IgD-negative memory B cell (primary cell): ENCODE data around the gene RPS6KA4. TPM values are rescaled to one million over a fixed set of nuclear protein-coding genes. Genes with fewer than 3 reads are reported as not detected.

Source experiments
- H3K27ac Mint-ChIP-seq, 3 donors: one replicate each; pipeline ENCODE4 v1.8.0; 2020 to 2022; ENCODE audit warnings: mild to moderate bottlenecking in 3 of 3, mixed read lengths in 3 of 3, moderate library complexity in 1 of 3
- H3K27me3 Mint-ChIP-seq: one replicate; pipeline ENCODE4 v1.8.0; 2021; ENCODE audit warnings: mixed read lengths
- H3K36me3 Mint-ChIP-seq: one replicate; pipeline ENCODE4 v1.8.0; 2020; ENCODE audit warnings: mild to moderate bottlenecking, mixed read lengths
- H3K4me1 Mint-ChIP-seq, 3 donors: one replicate each; pipeline ENCODE4 v1.8.0; 2020 to 2022; ENCODE audit warnings: mixed read lengths in 3 of 3, mild to moderate bottlenecking in 1 of 3
- H3K4me3 Mint-ChIP-seq, 4 donors: one replicate each; pipeline ENCODE4 v1.8.0; 2020 to 2022; ENCODE audit warnings: mild to moderate bottlenecking in 4 of 4, mixed read lengths in 4 of 4, moderate library complexity in 3 of 4
- H3K9me3 Mint-ChIP-seq, 3 donors: one replicate each; pipeline ENCODE4 v1.8.0; 2020 to 2021; ENCODE audit warnings: mixed read lengths in 3 of 3, mild to moderate bottlenecking in 1 of 3
- polyA plus RNA-seq: library from polyadenylated mRNA; unstranded; fragments of 300-500 nt; fragmentation: Illumina TruSeq; gene quantifications from one replicate; pipeline ENCODE4 v1.2.3, GENCODE V29; 2021

The RPS6KA4 gene
- polyA plus RNA-seq, 1 donor from 2014 or later, result 12.2 TPM

DNA sequence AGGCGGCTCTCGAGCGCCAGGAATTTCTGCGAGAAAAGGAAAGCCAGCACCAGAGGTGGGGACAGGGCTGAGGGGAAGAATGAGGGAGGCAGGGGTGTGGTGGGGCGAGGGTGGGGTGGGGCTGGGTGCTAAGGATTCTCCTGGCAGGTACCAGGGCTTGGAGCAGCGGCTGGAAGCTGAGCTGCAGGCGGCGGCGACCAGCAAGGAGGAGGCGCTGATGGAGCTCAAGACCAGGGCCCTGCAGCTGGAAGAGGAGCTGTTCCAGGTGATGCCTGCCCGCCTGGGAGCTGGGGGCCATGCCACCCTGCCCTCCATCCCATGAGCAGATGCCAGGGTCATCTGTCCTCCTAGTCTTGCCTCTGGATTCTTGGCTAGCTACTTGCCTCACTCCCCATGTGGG is 9.6 kb upstream of the RPS6KA4 start:
- H3K4me1 Mint-ChIP-seq, result peaks cover 3 to 4% (median 4%) of the 10 kb centered on the region in 3 donors
- no peaks in the 10 kb centered on the region for H3K27me3 Mint-ChIP-seq
- peaks cover 5% of the 10 kb centered on the region for H3K36me3 Mint-ChIP-seq
- no peaks in the 10 kb centered on the region for H3K9me3 Mint-ChIP-seq
- peak overlapping the region in 1 of 3 donors; percentile 16 for H3K27ac Mint-ChIP-seq
- no peak overlapping the region for H3K4me3 Mint-ChIP-seq

DNA sequence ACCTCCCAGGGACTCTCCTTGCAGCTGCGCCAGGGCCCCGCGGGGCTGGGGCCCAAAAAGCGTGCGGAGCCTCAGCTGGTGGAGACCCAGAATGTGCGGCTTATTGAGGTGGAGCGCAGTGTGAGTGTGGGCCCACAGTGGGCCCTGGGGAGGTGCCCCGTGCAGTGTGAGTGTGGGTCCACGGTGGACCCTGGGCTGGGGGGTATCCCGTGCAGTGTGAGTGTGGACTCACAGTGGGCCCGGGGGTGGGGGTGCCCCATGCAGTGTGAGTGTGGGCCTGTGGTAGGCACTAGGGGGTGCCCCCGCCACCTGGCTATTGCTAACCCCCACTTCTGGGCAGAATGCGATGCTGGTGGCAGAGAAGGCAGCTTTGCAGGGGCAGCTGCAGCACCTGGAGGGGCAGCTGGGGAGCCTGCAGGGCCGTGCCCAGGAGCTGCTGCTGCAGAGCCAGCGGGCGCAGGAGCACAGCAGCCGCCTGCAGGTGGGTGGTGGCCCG is 7.8 kb upstream of the RPS6KA4 start:
- no peak overlapping the region for H3K27ac Mint-ChIP-seq
- no peak overlapping the region for H3K4me3 Mint-ChIP-seq
- H3K4me1 Mint-ChIP-seq, result peaks cover 0 to 4% (median 0%) of the 10 kb centered on the region in 3 donors
- no peaks in the 10 kb centered on the region for H3K27me3 Mint-ChIP-seq
- peaks cover 2% of the 10 kb centered on the region for H3K36me3 Mint-ChIP-seq
- no peaks in the 10 kb centered on the region for H3K9me3 Mint-ChIP-seq

DNA sequence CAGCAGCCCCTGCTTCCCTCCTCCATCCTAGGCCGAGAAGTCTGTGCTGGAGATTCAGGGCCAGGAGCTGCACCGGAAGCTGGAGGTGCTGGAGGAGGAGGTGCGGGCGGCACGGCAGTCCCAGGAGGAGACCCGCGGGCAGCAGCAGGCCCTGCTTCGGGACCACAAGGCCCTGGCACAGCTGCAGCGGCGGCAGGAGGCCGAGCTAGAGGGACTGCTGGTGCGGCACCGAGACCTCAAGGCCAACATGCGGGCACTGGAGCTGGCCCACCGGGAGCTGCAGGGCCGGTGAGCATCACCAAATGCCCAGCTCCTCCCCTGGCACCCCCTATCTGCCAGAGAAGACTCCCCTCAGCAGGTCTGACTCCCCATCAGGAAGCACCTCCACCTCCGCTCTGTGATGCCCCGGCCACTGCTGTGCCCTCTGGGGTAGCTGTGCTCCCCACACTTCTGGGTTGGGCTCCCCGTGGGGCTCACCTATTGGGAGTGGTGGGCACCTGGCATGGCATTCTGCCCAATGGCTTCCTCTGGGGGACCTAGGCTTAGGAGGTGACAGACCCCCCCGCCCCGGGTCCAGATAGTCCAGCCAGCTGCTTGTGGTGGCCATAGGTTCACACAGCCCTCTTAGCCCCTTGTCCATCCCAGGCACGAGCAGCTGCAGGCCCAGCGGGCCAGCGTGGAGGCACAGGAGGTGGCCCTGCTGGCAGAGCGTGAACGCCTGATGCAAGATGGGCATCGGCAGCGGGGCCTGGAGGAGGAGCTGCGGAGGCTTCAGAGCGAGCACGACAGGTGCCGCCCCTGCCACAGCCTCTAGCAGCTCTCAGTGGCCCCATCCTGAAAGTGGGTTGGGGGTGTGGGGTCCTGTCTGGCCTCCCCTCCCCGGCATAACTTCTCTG is 6.6 kb upstream of the RPS6KA4 start:
- H3K36me3 Mint-ChIP-seq, result peaks cover 2% of the 10 kb centered on the region
- no peaks in the 10 kb centered on the region for H3K27me3 Mint-ChIP-seq
- H3K4me1 Mint-ChIP-seq, result peaks cover 0 to 7% (median 0%) of the 10 kb centered on the region in 3 donors
- H3K27ac Mint-ChIP-seq, result no peak overlapping the region
- H3K9me3 Mint-ChIP-seq, result no peaks in the 10 kb centered on the region
- H3K4me3 Mint-ChIP-seq, result no peak overlapping the region

DNA sequence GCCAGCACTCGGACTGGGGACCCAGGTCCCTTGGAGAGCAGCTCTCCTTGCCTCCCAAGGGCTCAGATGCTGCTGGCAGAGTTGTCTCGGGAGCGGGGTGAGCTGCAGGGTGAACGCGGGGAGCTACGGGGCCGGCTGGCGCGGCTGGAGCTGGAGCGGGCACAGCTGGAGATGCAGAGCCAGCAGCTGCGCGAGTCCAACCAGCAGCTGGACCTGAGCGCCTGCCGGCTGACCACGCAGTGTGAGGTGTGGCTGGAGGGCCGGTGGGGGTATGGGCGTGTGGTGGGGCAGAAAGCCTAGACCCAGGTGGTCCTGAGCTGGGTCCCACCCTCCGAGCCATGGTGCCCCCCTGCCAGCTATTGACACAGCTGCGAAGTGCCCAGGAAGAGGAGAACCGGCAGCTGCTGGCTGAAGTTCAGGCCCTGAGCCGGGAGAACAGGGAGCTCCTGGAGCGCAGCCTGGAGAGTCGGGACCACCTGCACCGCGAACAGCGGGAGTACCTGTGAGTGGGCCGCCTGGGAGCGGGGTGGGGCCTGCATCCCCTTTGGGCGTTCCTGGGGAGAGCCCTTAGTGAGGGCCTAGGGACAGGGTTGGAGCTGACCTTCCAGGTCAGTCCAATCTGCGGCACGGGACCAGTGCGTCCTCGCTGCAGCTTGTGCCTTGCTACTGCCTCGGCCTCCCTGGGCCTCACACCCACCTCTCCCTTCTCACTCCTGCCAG is 5.8 kb upstream of the RPS6KA4 start:
- no peaks in the 10 kb centered on the region for H3K27me3 Mint-ChIP-seq
- H3K27ac Mint-ChIP-seq, result no peak overlapping the region
- no peak overlapping the region for H3K4me3 Mint-ChIP-seq
- H3K9me3 Mint-ChIP-seq, result no peaks in the 10 kb centered on the region
- H3K4me1 Mint-ChIP-seq, result peaks cover 0 to 9% (median 2%) of the 10 kb centered on the region in 3 donors
- peaks cover 2% of the 10 kb centered on the region for H3K36me3 Mint-ChIP-seq

DNA sequence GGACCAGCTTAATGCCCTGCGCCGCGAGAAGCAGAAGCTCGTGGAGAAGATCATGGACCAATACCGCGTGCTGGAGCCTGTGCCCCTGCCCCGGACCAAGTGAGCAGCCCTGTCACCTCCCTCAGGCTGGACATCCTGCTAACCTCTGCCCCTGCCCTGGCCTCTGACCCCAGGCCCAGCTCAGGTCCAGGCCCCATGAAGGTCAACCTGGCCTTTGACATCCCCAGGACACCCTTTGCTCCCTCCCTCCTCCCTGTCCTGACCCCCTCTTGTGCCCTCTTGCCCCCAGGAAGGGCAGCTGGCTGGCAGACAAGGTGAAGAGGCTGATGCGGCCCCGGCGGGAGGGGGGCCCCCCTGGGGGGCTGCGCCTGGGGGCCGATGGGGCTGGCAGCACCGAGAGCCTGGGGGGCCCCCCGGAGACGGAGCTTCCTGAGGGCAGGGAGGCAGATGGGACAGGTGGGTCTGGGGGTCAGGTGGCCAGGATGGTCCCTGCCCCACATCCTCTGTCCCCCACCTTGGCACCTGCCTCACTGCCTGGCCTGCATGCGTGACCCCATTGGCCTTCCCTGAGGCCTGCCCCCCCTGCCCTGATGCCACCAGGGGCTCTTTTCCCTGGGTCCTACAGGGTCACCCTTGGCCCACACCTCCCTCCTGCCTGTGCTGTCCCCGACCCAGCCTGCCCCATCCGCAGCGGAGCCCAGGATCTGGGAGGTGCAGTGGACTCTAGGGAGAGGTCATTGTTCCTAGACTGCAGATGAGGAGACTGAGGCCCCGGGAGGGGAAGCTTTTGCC is 5.1 kb upstream of the RPS6KA4 start:
- Mint-ChIP-seq H3K27ac (no peak overlapping the region), H3K27me3 (no peaks in the 10 kb centered on the region), H3K4me3 (no peak overlapping the region), H3K36me3 (peaks cover 2% of the 10 kb centered on the region), H3K9me3 (no peaks in the 10 kb centered on the region), H3K4me1 (peaks cover 0 to 11% (median 2%) of the 10 kb centered on the region in 3 donors)

DNA sequence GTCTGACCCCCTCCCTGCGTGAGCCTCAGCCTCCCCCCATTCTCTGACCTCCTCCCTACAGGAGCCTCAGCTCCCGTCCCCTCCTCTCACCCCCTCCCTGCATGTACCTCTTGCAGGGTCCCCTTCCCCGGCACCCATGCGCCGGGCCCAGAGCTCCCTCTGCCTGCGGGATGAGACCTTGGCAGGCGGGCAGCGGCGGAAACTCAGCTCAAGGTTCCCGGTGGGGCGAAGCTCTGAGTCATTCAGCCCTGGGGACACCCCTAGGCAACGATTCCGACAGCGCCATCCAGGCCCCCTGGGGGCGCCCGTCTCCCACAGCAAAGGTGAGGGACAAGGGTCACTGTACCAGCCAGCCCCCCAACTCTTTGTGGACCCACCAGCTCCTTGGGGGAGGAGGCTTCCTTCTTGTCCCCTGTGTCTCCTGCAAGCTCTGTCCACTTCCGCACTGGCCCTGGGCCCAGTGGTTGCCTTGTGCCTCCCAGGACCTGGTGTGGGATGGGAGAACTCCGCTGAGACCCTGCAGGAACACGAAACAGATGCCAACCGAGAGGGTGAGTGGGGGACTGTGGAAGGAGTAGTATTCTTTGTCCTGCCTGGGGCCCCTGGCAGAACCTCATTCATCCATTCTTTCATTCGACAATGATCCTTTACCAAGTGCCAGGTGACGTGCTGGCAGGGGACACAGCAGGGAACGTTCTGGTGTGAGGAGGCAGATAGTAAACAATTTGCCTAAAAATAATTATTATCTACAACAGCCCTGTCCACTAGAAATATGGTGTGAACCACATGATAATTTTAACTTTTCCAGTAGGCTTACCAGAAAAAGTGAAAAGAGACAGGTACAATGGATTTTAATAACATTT is 3.7 kb upstream of the RPS6KA4 start:
- no peak overlapping the region for H3K4me3 Mint-ChIP-seq
- peaks cover 5% of the 10 kb centered on the region for H3K36me3 Mint-ChIP-seq
- H3K9me3 Mint-ChIP-seq, result no peaks in the 10 kb centered on the region
- H3K27ac Mint-ChIP-seq, result peak overlapping the region in 2 of 3 donors; percentile 31 to 35
- peaks cover 9 to 15% (median 10%) of the 10 kb centered on the region in 3 donors for H3K4me1 Mint-ChIP-seq
- no peaks in the 10 kb centered on the region for H3K27me3 Mint-ChIP-seq

DNA sequence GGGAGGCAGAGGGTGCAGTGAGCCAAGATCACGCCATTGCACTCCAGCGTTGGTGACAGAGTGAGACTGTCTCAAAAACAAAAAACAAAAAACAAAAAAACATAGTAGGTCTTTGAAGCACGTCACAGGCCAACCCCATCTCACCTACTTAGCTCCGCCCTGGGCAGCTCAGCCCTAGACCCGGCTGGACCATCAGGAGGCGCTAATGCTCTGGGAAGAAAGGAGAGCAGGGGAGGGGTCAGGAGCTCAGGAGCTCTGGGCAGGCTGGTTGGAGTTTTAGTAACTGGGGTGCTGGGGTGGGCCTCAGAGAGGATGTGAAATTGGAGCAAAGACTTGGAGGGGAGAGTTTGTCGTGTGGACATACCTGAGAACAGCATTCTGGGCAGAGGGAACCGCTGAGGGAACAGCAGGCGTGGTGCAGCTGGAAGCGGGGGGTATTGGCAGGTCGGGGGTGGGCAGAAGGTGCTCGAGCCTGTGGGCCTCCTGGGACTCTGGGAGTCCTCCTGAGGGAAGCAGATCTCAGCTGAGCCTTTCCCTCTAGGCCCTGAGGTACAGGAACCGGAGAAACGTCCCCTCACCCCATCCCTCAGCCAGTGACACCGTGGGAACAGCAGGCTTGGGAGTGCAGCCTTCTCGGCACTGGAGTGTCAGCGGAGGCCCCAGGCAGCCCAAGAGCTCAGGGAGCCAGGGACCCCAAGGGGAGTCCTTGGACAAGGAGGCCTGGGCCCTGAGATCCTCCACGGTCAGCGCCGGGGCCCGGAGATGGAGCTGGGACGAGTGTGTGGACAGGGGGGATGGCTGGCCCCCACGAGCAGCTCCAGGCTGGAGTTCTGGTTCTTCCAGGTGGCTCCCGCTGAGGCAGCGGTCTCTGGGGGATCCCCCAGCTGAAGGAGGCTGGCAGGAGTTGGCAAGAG is 2.2 kb upstream of the RPS6KA4 start:
- Mint-ChIP-seq H3K27me3 (no peaks in the 10 kb centered on the region), H3K27ac (peak overlapping the region in 2 of 3 donors; percentile 45 to 76), H3K4me3 (peak overlapping the region in 3 of 4 donors; percentile 64 to 73 (median 65)), H3K9me3 (no peaks in the 10 kb centered on the region), H3K4me1 (peaks cover 12 to 23% (median 16%) of the 10 kb centered on the region in 3 donors), H3K36me3 (peaks cover 6% of the 10 kb centered on the region)

DNA sequence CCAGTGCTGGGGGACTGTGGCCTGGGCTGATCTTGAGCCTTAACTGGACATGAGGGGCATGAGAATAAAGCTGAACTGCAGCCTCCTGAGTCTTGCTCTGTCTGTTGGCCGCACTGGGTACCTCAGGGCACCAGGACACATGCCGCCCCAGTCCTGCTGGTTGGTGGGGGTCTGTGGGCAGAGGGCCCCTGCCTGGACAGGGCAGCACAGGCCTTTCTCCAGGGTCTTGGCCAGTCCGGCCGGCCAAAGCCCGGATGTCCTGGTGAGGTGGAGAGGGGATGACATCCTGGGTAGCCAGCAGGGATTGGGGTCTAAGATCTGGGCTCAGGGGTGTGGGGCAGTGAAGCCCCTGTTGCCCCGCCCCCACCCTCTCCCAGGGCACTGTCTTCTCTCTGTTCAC is 1.5 kb upstream of the RPS6KA4 start:
- Mint-ChIP-seq H3K4me3 (no peak overlapping the region), H3K27ac (peak overlapping the region in 1 of 3 donors; percentile 31), H3K9me3 (no peaks in the 10 kb centered on the region), H3K4me1 (peaks cover 17 to 23% (median 20%) of the 10 kb centered on the region in 3 donors), H3K36me3 (peaks cover 6% of the 10 kb centered on the region), H3K27me3 (no peaks in the 10 kb centered on the region)

DNA sequence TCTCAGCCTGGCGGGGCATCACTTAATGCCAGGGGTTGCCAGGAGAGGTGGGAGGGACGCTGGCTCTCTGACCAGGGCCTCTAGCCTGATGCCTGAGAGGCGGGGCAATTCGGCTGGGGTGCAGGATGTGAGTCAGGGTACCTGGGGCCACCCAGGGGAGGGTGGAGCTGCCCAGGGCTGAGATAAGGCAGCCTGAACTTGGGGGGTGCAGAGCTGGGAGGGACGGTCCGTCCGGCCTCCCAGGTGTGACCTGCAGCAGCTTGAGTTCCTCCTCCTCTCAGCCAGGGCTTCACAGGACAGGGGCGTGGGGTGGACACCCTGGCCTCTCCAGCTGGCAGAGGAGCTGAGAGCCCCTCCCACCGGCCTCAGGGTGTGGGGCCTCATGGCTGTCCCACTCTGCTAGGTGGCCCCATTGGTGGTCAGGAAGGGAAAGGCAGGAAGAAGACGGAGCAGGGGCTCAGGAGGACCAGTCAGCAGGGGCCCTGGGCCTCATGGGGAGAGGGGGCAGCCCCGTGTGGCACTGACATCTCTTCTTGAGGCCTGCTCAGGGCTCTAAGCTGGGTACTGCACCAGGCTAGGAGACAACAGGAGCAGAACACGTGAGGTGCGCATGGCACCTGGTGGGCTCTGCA is 942 bp upstream of the RPS6KA4 start:
- Mint-ChIP-seq H3K27ac (peak overlapping the region in 1 of 3 donors; percentile 31), H3K9me3 (no peaks in the 10 kb centered on the region), H3K4me3 (peak overlapping the region in 3 of 4 donors; percentile 20 to 60 (median 41)), H3K4me1 (peaks cover 17 to 23% (median 20%) of the 10 kb centered on the region in 3 donors), H3K27me3 (no peaks in the 10 kb centered on the region), H3K36me3 (peaks cover 7% of the 10 kb centered on the region)

DNA sequence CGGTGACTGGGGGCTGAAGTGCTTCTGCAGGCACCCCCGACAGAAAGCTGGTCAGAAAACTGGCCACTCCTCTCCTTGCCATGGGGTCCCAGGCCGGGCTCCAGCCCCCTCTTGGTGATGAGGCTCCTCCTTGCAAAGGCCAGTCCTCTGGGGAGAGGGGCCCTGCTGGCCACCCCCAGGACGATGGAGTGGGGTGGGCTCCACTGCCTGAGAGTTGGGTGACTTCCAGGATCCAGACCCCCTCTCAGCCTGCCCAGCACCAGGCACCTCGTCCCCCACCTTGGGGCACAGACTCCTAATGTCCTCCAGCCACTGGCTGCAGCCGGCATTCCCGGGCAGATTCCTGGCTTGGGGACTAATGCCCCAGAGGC is 441 bp upstream of the RPS6KA4 start:
- Mint-ChIP-seq H3K27me3 (no peaks in the 10 kb centered on the region), H3K4me3 (peak overlapping the region in 3 of 4 donors; percentile 20 to 72 (median 41)), H3K36me3 (peaks cover 10% of the 10 kb centered on the region), H3K9me3 (no peaks in the 10 kb centered on the region), H3K27ac (no peak overlapping the region), H3K4me1 (peaks cover 17 to 23% (median 20%) of the 10 kb centered on the region in 3 donors)

DNA sequence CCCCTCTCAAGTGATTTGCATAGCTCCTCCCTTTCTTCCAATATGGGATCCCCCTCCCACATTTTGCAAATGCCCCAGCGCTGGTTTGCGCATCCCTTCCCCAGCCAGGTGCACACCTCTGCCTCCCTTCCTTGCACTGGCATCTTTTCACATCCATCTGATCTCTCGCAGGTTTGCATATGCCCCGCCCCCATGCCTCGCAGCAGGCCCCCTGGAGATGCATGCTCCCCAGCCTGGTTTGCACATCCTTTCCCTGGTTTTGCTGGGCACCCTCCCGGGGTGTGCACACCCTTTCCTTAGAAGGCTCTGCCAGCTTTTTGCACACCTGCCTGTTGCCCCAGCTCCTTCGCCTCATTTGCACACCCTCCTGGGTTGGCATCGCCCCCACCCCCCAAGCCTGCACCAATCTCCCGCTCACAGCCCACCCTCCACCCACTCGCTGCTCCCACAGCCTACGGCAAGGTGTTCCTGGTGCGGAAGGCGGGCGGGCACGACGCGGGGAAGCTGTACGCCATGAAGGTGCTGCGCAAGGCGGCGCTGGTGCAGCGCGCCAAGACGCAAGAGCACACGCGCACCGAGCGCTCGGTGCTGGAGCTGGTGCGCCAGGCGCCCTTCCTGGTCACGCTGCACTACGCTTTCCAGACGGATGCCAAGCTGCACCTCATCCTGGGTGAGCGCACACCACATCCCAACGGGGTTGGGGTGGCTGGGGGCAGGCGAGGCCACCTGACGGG is 917 bp downstream of the RPS6KA4 start:
- peak overlapping the region; percentile 42 to 71 (median 64) for H3K27ac Mint-ChIP-seq
- peaks cover 14% of the 10 kb centered on the region for H3K36me3 Mint-ChIP-seq
- no peaks in the 10 kb centered on the region for H3K27me3 Mint-ChIP-seq
- H3K4me1 Mint-ChIP-seq, result peaks cover 21 to 27% (median 26%) of the 10 kb centered on the region in 3 donors
- H3K9me3 Mint-ChIP-seq, result no peaks in the 10 kb centered on the region
- H3K4me3 Mint-ChIP-seq, result peak overlapping the region; percentile 88 to 97 (median 93)

DNA sequence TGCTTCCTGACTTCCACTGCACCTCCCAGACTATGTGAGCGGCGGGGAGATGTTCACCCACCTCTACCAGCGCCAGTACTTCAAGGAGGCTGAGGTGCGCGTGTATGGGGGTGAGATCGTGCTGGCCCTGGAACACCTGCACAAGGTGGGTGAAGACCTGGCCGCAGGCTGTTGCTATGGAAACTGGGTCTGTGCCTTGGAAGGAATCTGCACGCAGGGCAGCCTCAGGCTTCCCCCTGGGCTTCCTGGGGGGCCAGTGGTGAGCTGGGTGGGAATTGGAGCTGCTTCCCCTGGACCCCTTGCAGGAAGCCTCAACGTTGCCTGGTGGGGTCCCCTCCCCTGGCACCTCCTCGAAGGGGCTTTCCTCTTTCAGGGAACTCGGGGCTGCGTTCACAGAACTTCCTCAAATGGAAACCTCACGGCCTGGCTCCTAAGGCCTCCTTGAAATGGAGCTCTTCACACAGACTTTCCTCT is 1.5 kb downstream of the RPS6KA4 start:
- H3K9me3 Mint-ChIP-seq, result no peaks in the 10 kb centered on the region
- peak overlapping the region in 2 of 3 donors; percentile 42 to 71 for H3K27ac Mint-ChIP-seq
- H3K36me3 Mint-ChIP-seq, result peaks cover 14% of the 10 kb centered on the region
- H3K27me3 Mint-ChIP-seq, result no peaks in the 10 kb centered on the region
- peaks cover 21 to 27% (median 26%) of the 10 kb centered on the region in 3 donors for H3K4me1 Mint-ChIP-seq
- peak overlapping the region; percentile 88 to 97 (median 93) for H3K4me3 Mint-ChIP-seq
